ENCODE results near the gene TIMM44. TPM values are rescaled to one million over a fixed set of nuclear protein-coding genes. Genes with fewer than 3 reads are reported as not detected.

Gene TIMM44
- total and polyA plus RNA-seq, 10 of the 15 experiments (the other 5 are each of a cell fraction or from before 2014, with no cell fraction given), result 6.6 to 90.7 (median 57.6) TPM

DNA sequence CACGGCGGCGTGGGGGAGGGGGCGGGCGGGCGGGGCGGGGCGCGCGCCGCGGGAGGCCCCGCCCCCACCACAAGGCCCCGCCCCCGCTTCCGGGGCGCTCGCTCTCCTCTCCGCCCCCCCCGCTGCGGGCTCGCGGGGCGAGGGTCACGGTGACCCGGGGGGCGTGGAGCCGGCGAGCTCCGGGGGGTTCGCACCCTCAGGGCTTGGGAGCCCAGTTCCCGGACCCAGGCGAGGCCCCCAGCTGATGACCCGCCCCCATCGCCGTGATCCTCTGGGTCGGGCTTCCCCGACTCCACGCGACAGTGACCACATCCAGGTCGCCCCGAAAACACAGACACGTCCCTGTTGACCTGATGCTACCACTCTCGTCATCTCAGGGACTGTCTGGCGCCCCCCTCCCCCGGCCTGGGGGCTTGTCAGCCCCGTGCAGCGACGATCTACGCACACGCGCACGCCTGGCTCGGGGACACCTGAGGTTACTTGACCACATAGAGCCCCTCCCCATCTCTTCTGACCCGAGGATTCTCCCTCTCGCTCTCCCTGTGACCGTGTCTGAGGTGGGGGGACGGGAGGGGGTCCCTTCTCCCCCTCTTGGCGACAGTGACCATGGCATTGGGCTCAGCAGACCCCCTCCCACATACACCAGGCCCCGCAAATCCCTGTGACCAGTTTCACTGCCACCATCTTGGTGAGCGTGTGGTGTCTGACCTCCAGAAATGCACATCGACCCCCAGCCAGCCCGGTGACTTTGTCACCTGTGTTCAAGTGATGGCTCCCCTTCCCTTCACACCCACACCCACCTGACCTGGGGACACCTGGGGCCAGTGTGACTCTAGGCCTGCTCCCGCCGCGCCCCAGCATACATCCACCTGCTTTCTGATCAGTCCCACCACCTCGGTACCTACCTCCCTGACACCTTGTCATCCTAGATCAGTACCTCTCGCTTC lies 39.1 kb downstream of the TIMM44 start (continued):
- no peak for TF ChIP-seq PRDM15 (CRISPR knock-in tag; IDR thresholded peaks at IDR 0.05)
- no peak for TF ChIP-seq IRF4 (IDR thresholded peaks at IDR 0.05; ENCODE audit: low read depth, low read length)
- TF ChIP-seq RAD51 (IDR thresholded peaks at IDR 0.05), result no peak
- no peak; the same call in 1 of the 2 replicates for TF ChIP-seq POLR2A (IDR thresholded peaks at IDR 0.05; ENCODE audit: low read depth, low read length)

DNA sequence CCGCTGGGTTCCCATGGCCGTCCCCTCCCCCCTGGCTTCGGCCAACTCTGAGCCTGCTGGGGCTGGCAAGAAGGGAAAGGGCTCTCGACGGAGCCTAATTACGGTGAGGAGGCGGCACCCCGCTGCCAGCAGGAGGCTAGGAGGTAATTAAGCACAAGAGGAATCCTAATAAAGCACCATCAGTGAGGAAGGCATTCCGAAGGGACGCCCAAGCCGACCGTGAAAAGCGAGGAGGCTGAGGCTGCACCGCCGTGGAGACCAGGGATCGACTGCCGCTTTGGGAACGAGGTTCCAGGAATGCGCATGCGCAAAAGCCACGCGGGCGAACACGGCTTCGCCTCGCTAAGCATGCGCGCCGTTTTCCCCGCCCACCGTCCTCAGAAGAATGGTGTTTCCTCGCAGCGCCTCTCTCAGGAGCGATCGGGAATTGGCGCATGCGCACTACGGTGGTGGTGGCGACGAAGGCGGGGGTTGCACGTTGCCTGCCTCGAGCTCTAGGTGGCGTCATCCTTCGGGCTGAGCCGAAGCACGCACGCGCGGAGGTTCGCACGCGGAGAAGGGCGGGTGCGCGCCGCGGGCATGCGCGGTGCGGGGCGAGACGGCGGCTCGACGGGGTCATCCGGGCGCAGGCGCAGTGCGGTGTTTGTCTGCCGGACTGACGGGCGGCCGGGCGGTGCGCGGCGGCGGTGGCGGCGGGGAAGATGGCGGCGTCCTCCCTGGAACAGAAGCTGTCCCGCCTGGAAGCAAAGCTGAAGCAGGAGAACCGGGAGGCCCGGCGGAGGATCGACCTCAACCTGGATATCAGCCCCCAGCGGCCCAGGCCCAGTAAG lies 40.0 kb downstream of the TIMM44 start, which contains the start of gene MAP2K7:
Gene MAP2K7 (plus strand): TSS at position 634 of the 830 bp plus-strand sequence. CDS start 68 bp downstream, at position 702.
- no peaks in the 10 kb centered on the region for H3K27me3 ChIP-seq (replicated peaks in 1 of 2; ENCODE audit: control insufficient read depth in 2 of 2, insufficient read depth in 2 of 2, low read length in 1 of 2)
- CTCF ChIA-PET, result interaction anchor here (0.7 to 3.3 kb wide), 8 partner anchors 12 to 335 kb away, joined by 4 to 13 read pairs (median 6); partner anchors contain the start of genes SNAPC2, TIMM44 and TRAPPC5
- intact Hi-C loops (cut with micrococcal nuclease; ENCODE audit: unreplicated experiment), result loop anchor here (2.0 to 10.0 kb wide), 2 partner anchors 35 to 219 kb away; partner anchors contain the start of gene TRAPPC5
- H3K4me1 ChIP-seq (ENCODE audit: control insufficient read depth, insufficient read depth, low read length), result peaks cover 14% of the 10 kb centered on the region
- 2% methylated on average over 79 of the region's 89 CpGs for WGBS (ENCODE audit: insufficient coverage, insufficient replicate concordance, low lambda C conversion rate, missing lambda C conversion rate)
- H3K79me2 ChIP-seq (ENCODE audit: control insufficient read depth, insufficient read depth, low read length), result peaks cover 36% of the 10 kb centered on the region
- RAD21 ChIA-PET (ENCODE audit: unreplicated experiment), result interaction anchor here (0.6 to 1.6 kb wide), 8 partner anchors 17 to 335 kb away, joined by 3 to 17 read pairs (median 4); partner anchors contain the start of genes SNAPC2 and TIMM44
- peak within 1 kb of the TSS; percentile 99 for H3K4me2 ChIP-seq (ENCODE audit: control insufficient read depth, insufficient read depth)
- H3K9me3 ChIP-seq (replicated peaks; ENCODE audit: control insufficient read depth, insufficient read depth, low read length), result no peaks in the 10 kb centered on the region
- H2AFZ ChIP-seq (ENCODE audit: control insufficient read depth, low read depth, low read length), result peak within 1 kb of the TSS; percentile 98
- in situ Hi-C loops (cut with MboI), result no loop called here
- peak within 1 kb of the TSS; percentile 95 for H3K4me3 ChIP-seq
- POLR2A ChIA-PET, result interaction anchor here (0.6 to 1.6 kb wide), 7 partner anchors 17 to 1512 kb away, joined by 3 to 27 read pairs (median 5); partner anchors contain the start of gene SNAPC2
- BruUV-seq (replicated peaks), result no TSS peak
- peak within 1 kb of the TSS; percentile 81 for H3K27ac ChIP-seq (ENCODE audit: control insufficient read depth, insufficient read depth)
- FAIRE-seq (peak; percentile 100), ATAC-seq (peak; percentile 89), DNase-seq (ENCODE audit: low read depth, low spot score) (peak; percentile 99)
- H3K9ac ChIP-seq (ENCODE audit: control insufficient read depth, insufficient read depth, low read length), result peak within 1 kb of the TSS; percentile 93
- H4K20me1 ChIP-seq (ENCODE audit: control insufficient read depth, insufficient read depth), result peaks cover 9% of the 10 kb centered on the region; the same call in 1 of the 2 replicates
- 0 out of 4 replicates have a peak, but pooled peaks cover 0 to 2% of the 10 kb centered on the region in 2 experiments for H3K36me3 ChIP-seq (ENCODE audit: control insufficient read depth in 2 of 2, insufficient read depth in 2 of 2, low read length in 1 of 2)
- SMC1A ChIA-PET (ENCODE audit: uncharacterized antibody, unreplicated experiment), result interaction anchor here (1.2 kb wide), 1 partner anchor 17 kb away, joined by 13 read pairs; the partner anchor contains the start of gene SNAPC2
- TF ChIP-seq HCFC1 (IDR thresholded peaks at IDR 0.05; ENCODE audit: low read length), result peak; percentile 66
- TF ChIP-seq PAX5 (IDR thresholded peaks at IDR 0.05; ENCODE audit: borderline replicate concordance, low read depth, low read length), result peak; percentile 89
- TF ChIP-seq FOXK2 (IDR thresholded peaks at IDR 0.05), result no peak
- TF ChIP-seq JUND (IDR thresholded peaks at IDR 0.05; ENCODE audit: low read depth, low read length), result 0 out of 2 replicates have a peak, but pooled peaks have one; percentile 30
- TF ChIP-seq SP1 (IDR thresholded peaks at IDR 0.05; ENCODE audit: low read depth, low read length), result peak; percentile 61
- TF ChIP-seq YBX1 (IDR thresholded peaks at IDR 0.05), result no peak
- TF ChIP-seq RELA (IDR thresholded peaks at IDR 0.05; ENCODE audit: borderline replicate concordance, partially characterized antibody), result peak; percentile 61
- no peak for TF ChIP-seq NR2F1 (conservative IDR thresholded peaks at IDR 0.05)
- TF ChIP-seq KLF5 (IDR thresholded peaks at IDR 0.05; ENCODE audit: partially characterized antibody), result no peak
- no peak; the same call in 1 of the 2 replicates for TF ChIP-seq BACH1 (IDR thresholded peaks at IDR 0.05; ENCODE audit: borderline replicate concordance)
- TF ChIP-seq NRF1 (conservative IDR thresholded peaks at IDR 0.05; ENCODE audit: low read depth, low read length), result peak; percentile 87
- TF ChIP-seq ZSCAN29 (IDR thresholded peaks at IDR 0.05), result no peak
- TF ChIP-seq SRF (IDR thresholded peaks at IDR 0.05; ENCODE audit: low read depth in 2 of 2, low read length in 2 of 2), result no peak
- TF ChIP-seq EP300 (IDR thresholded peaks at IDR 0.05; ENCODE audit: borderline replicate concordance in 1 of 2, control insufficient read depth in 1 of 2, low read depth in 2 of 2, low read length in 2 of 2), result no peak; a peak in 1 of 4 replicates

Data from GM12878 (cell line).